H1 (cell line): ENCODE data around the gene STRA8. TPM values are rescaled to one million over a fixed set of nuclear protein-coding genes. Genes with fewer than 3 reads are reported as not detected.

Source experiments
- CHD7 ChIP-seq: fragments of 300-600 bp; sonication (generic); IDR thresholded peaks from 2 replicates; pipeline ENCODE4 v1.7.1; 2012; ENCODE audit warnings: low read length, moderate library complexity, mild to moderate bottlenecking, inconsistent platforms; ENCODE audit not compliant: insufficient replicate concordance
- EP300 ChIP-seq, 2 experiments: IDR thresholded peaks; 1 replicate in 1 of 2; 2 replicates in 1 of 2; pipeline ENCODE4 v1.6.1; 2011 to 2012; ENCODE audit warnings: low read depth in 2 of 2, low read length in 2 of 2, mild to moderate bottlenecking in 2 of 2, borderline replicate concordance in 1 of 2, inconsistent platforms in 1 of 2, moderate library complexity in 1 of 2
- polyA plus RNA-seq, 7 experiments: library from polyadenylated mRNA; depleted of rRNA in 3 of 7; stranded (reverse) in 5 of 7; unstranded in 2 of 7; fragments of >200 nt in 5 of 7; fragments of 200-250 nt in 2 of 7; gene quantifications; 1 replicate in 5 of 7; 2 replicates in 1 of 7; 4 replicates in 1 of 7; pipeline versions ENCODE4 v1.2.1 to v1.2.3, GENCODE V29; 2011 to 2013; ENCODE audit warnings: missing spikeins in 2 of 7, mixed read lengths in 2 of 7
- total RNA-seq: library from RNA; stranded (reverse); fragmentation: NEBNext Ultra II Directional; extraction: Animal tissue kit (Norgen Biotek cat#: 25700); gene quantifications from 2 replicates; pipeline ENCODE4 v1.2.1, GENCODE V29; 2021

STRA8 gene
- total and polyA plus RNA-seq, 2 of the 8 experiments (the other 6 are each of a cell fraction or from before 2014, with no cell fraction given): not detected

- TF ChIP-seq CHD7 (no peak), EP300 (IDR thresholded peaks at IDR 0.05; ENCODE audit: borderline replicate concordance in 1 of 2, low read depth in 2 of 2, low read length in 2 of 2) (no peak)
Observed at GRCh38 chr7:135283959-135284638, 50.5 kb downstream of the STRA8 start (continued).
